Measurements from ENCODE around the gene ARHGAP22. TPM values are rescaled to one million over a fixed set of nuclear protein-coding genes. Genes with fewer than 3 reads are reported as not detected.

ARHGAP22 gene
- total and polyA plus RNA-seq, 4 donors = 0.23 to 2.3 (median 0.54) TPM

DNA sequence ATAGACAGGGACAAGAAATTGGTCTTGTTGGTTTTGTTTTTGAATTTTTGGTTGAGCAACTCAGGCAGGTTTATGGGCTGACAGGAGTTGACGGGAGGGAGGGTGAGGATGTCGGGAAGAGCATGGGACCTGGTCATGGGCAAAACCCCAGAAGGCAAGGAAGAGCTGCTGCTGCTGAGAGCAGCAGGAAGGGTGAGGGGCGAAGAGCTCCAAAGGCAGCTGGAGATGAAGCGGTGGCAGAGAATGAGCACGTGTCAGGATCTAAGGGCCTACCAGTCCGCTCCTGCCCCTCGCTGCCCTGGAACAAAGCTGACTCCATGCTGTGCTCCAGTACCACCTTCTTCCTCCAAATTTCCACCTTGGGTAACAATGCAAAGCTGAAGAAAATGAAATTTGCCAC lies 84.3 kb downstream of the ARHGAP22 start (continued):
- TF ChIP-seq ATF3 (IDR thresholded peaks at IDR 0.05) (no peak), TAF1 (conservative IDR thresholded peaks at IDR 0.05) (no peak), GABPA (IDR thresholded peaks at IDR 0.05 in 1 of 2, conservative IDR thresholded peaks at IDR 0.05 in 1 of 2) (no peak)
- TF ChIP-seq, protein P1, sequence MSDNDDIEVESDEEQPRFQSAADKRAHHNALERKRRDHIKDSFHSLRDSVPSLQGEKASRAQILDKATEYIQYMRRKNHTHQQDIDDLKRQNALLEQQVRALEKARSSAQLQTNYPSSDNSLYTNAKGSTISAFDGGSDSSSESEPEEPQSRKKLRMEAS (IDR thresholded peaks at IDR 0.05) = no peak

DNA sequence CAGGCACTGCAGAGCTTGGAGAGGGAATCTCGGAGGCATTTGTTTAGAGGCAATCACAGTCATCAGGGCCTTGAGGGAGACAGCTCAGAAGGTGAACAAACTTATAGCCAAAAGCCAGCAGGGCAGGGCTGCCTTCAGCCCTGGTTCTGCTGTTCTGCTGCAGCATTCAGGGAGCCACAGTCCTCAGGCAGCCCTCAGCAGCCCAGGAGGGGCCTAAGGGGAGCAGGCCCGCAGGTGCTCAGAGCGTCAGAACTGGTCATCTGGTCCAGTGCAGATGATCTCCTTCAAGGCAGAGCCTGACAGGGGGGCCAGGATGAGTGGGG lies 84.7 kb downstream of the ARHGAP22 start:
- H3K36me3 ChIP-seq (ENCODE audit: control insufficient read depth in 4 of 4, insufficient read depth in 3 of 4, low read depth in 1 of 4, low read length in 3 of 4) = no peaks in the 10 kb centered on the region
- TF ChIP-seq RXRA (IDR thresholded peaks at IDR 0.05) = no peak
- no peak for TF ChIP-seq HNF4A (conservative IDR thresholded peaks at IDR 0.05)
- no peak for TF ChIP-seq CTCF (IDR thresholded peaks at IDR 0.05; ENCODE audit: low read depth, low read length, missing input control)
- TF ChIP-seq GABPA (IDR thresholded peaks at IDR 0.05 in 1 of 2, conservative IDR thresholded peaks at IDR 0.05 in 1 of 2) = no peak
- H3K4me1 ChIP-seq (ENCODE audit: control insufficient read depth in 4 of 4, insufficient read depth in 4 of 4, low read length in 3 of 4) = peaks cover 7 to 15% (median 12%) of the 10 kb centered on the region in 4 donors
- no peak overlapping the region for H3K9ac ChIP-seq (ENCODE audit: low read depth in 1 of 2, low read length in 2 of 2)
- no peak overlapping the region for H3K27ac ChIP-seq (ENCODE audit: low read depth in 1 of 2, low read length in 2 of 2)
- no peak overlapping the region for H3K4me3 ChIP-seq (ENCODE audit: low read depth in 1 of 3, low read length in 3 of 3)
- WGBS = 91% methylated on average over 3 of the region's 3 CpGs
- peak; percentile 24 for DNase-seq (ENCODE audit: low spot score)
- H3K9me3 ChIP-seq (ENCODE audit: control insufficient read depth in 4 of 4, low read length in 3 of 4) = no peaks in the 10 kb centered on the region
- peaks cover 0 to 8% (median 0%) of the 10 kb centered on the region in 4 donors for H3K27me3 ChIP-seq (ENCODE audit: control insufficient read depth in 4 of 4, insufficient read depth in 4 of 4, low read length in 3 of 4)

GRCh38 chr10:48519481-48520183 lies 85.2 kb downstream of the ARHGAP22 start:
- Histone ChIP-seq H3K27ac (ENCODE audit: low read depth in 1 of 2, low read length in 2 of 2) (no peak overlapping the region), H3K9ac (ENCODE audit: low read depth in 1 of 2, low read length in 2 of 2) (no peak overlapping the region), H3K4me3 (ENCODE audit: low read depth in 1 of 3, low read length in 3 of 3) (no peak overlapping the region), H3K27me3 (ENCODE audit: control insufficient read depth in 4 of 4, insufficient read depth in 4 of 4, low read length in 3 of 4) (peaks cover 0 to 8% (median 0%) of the 10 kb centered on the region in 4 donors), H3K36me3 (ENCODE audit: control insufficient read depth in 4 of 4, insufficient read depth in 3 of 4, low read depth in 1 of 4, low read length in 3 of 4) (no peaks in the 10 kb centered on the region), H3K9me3 (ENCODE audit: control insufficient read depth in 4 of 4, low read length in 3 of 4) (peaks cover 0 to 3% (median 0%) of the 10 kb centered on the region in 4 donors), H3K4me1 (ENCODE audit: control insufficient read depth in 4 of 4, insufficient read depth in 4 of 4, low read length in 3 of 4) (peaks cover 7 to 15% (median 12%) of the 10 kb centered on the region in 4 donors)
- WGBS = 92% methylated on average over 12 of the region's 12 CpGs
- peak; percentile 30 for DNase-seq (ENCODE audit: low spot score)
- TF ChIP-seq EGR1 (IDR thresholded peaks at IDR 0.05; ENCODE audit: low read depth in 2 of 2) = no peak
- no peak for TF ChIP-seq FOXA1 (IDR thresholded peaks at IDR 0.05)
- TF ChIP-seq, protein P2, sequence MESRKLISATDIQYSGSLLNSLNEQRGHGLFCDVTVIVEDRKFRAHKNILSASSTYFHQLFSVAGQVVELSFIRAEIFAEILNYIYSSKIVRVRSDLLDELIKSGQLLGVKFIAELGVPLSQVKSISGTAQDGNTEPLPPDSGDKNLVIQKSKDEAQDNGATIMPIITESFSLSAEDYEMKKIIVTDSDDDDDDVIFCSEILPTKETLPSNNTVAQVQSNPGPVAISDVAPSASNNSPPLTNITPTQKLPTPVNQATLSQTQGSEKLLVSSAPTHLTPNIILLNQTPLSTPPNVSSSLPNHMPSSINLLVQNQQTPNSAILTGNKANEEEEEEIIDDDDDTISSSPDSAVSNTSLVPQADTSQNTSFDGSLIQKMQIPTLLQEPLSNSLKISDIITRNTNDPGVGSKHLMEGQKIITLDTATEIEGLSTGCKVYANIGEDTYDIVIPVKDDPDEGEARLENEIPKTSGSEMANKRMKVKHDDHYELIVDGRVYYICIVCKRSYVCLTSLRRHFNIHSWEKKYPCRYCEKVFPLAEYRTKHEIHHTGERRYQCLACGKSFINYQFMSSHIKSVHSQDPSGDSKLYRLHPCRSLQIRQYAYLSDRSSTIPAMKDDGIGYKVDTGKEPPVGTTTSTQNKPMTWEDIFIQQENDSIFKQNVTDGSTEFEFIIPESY (IDR thresholded peaks at IDR 0.05) = no peak
- TF ChIP-seq REST (IDR thresholded peaks at IDR 0.05) = no peak
- TF ChIP-seq SP1 (IDR thresholded peaks at IDR 0.05) = no peak
- TF ChIP-seq, protein P1 (IDR thresholded peaks at IDR 0.05) = no peak
- TF ChIP-seq RAD21 (IDR thresholded peaks at IDR 0.05) = no peak
- no peak for TF ChIP-seq CTCF (IDR thresholded peaks at IDR 0.05; ENCODE audit: low read depth, low read length, missing input control)
